HG03378 (cell line): ENCODE results near the gene MBD2.
A peak's percentile ranks its signal among the peaks of the same experiment; 100 is the strongest.
"Not testable (repeated sequence)": the region's sequence is repeated elsewhere in the genome, so short reads cannot be mapped to it uniquely, and the experiment has no call there.

ENCODE experiments used
- ATAC-seq: cut with Tn5 transposase; IDR thresholded peaks from one replicate; pipeline ENCODE4 v1.9.1; 2021; ENCODE audit warnings: mild to moderate bottlenecking, moderate library complexity; ENCODE audit not compliant: unreplicated experiment

The MBD2 gene

GRCh38 chr18:54155412-54155811, 69.1 kb downstream of the MBD2 start:
- no peak for ATAC-seq

GRCh38 chr18:54154231-54154630, 70.2 kb downstream of the MBD2 start:
- ATAC-seq, result no peak

DNA sequence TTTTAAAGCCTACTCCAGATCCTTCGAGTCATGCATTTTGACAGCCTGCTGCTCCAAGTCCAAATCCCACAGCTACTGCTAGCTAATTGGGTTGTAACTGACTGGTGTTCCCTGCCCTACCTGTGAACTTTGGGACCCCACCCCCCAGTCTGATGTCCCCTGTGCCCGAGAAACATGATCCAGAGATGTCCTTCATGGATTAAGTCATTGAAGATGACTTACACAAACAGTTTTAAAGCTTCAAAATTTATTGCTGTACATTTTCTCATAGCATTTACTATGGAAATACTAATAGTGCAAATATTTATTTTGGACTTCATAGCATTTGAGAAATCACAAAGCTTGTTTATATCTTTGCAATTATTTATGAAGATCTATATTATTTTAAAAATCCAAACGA, 73.1 kb downstream of the MBD2 start:
- ATAC-seq, result no peak

GRCh38 chr18:54150226-54150625, 74.2 kb downstream of the MBD2 start:
- no peak for ATAC-seq

- ATAC-seq, result peak; percentile 55
Measured at GRCh38 chr18:54149078-54149697, 75.3 kb downstream of the MBD2 start.

GRCh38 chr18:54148678-54149077, 75.8 kb downstream of the MBD2 start:
- no peak for ATAC-seq

- no peak for ATAC-seq
Measured at GRCh38 chr18:54148151-54148550, 76.3 kb downstream of the MBD2 start.

- ATAC-seq, result peak; percentile 81
Measured at GRCh38 chr18:54147439-54147838, 77.0 kb downstream of the MBD2 start.

- no peak for ATAC-seq
Measured at GRCh38 chr18:54141041-54141608, 83.3 kb downstream of the MBD2 start.

- no peak for ATAC-seq
Measured at GRCh38 chr18:54140641-54141040, 83.8 kb downstream of the MBD2 start.

DNA sequence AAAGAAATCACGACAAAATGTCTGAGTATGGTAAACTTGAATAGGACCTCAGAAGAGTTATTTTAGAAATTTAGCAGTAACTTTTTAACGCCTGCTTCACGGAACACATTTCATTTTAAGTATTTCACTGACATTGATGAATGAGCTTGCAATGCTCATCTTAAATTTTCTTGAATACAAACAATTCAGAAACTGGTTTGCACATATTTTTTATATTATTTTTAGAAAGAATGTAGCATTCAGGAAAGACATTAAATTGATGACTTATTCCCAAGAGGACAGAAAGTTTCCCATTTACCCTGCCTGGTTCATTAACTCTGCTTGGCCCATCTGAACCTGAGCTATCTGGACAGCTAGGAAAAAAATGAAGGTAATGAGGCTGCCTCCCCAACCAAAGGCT, 89.3 kb downstream of the MBD2 start:
- no peak for ATAC-seq

DNA sequence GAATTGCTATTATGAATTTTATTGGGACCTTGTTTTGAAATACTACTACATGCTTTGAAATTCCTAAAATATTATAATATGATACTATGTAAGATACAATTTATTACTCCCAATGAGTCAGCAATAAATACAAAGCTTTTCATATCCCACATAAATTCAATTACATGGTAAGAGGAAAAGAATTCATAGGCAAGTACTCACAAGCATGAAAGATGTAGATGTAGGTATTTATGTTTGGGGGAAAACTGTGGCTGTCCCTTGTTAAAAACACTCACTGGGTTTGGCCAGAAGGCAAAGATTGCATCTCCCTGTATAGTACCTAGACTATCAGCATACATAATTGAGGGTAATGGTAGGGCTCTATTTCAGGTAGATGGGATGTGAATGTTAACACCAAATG, 90.4 kb downstream of the MBD2 start:
- ATAC-seq, result no peak

GRCh38 chr18:54130631-54131030, 93.8 kb downstream of the MBD2 start:
- no peak for ATAC-seq

- no peak for ATAC-seq
Measured at GRCh38 chr18:54130177-54130576, 94.3 kb downstream of the MBD2 start.

GRCh38 chr18:54129448-54130067, 94.9 kb downstream of the MBD2 start:
- peak; percentile 89 for ATAC-seq

DNA sequence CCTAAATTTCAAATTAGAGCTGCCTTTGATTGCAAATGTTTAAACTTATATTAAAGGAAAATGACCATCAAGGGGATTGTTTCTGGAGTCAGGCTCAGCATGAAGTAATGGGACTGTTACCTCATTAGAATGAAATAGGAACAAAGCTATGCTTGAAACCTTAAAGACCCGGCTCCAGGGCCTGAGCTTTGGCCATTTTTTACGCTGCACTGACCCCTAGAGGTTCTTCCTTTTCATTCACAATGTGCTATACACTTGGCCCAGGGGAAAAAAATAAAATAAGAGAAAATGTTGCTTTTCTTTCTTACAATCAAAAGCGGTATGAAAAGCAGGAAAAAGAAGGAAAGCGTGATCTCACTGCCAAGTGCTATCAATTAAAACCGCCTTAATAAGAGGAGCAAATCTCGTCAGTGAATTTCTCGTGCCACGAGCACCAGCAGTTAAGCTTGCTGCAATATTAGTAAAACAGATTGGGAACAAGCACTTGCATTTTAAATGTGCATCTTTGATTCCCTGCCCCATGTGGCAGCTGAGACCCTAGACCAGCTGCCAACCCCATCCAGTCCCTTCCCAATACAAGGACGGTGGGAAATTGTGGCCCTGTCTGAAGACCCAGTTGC, 96.6 kb downstream of the MBD2 start:
- ATAC-seq, result peak; percentile 57

DNA sequence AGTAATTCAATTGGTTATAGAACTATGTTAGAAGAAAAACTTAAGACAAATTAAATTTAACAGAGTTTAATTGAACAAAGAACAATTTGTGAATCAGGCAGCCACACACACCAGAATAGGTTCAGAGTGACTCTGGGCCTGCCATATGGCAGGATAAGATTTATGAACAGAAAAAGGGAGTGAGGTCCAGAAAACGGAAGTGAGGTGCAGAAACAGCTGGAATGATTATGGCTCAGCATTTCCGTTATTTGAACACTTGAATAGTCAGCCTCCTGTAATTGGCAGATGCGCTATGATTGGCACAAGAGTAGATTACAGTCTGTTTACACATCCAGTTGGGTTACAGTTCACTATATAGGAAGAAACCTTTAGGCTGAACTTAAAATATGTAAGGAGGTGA, 99.0 kb downstream of the MBD2 start:
- no peak for ATAC-seq

- not testable (repeated sequence) for ATAC-seq
Measured at GRCh38 chr18:54123720-54124440, 100.6 kb downstream of the MBD2 start.

DNA sequence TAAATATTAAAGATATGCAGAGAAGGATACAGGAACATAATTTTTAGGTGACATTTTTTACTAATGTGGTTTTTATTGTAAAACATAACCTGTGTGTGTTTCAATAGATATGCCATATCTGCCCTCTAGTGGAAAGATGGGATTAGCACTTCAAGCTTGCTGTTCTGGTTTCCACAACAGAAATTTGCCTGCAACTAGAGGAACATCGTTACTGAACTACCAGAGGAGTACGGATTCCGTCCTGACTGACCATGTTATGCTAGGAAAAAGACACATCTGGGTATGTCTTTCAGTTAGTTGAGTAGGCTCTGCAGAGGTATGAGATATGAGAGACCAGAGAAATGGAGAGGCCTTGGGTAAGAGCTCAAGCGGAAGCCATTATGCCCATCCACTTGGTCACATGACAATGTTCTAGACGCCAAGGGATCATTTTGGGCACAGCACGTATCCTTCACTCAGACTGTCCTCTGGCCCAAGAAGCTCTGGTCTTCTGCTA, 104.9 kb downstream of the MBD2 start:
- peak; percentile 95 for ATAC-seq

GRCh38 chr18:54117853-54118773, 106.4 kb downstream of the MBD2 start:
- ATAC-seq, result no peak
